Activated naive CD8-positive, alpha-beta T cell treated with anti-CD3 and anti-CD28 coated beads, Interleukin-2, amount 10 ng/mL, durations not matched to agents 7 days and 5 days (primary cell): ENCODE measurements around the gene JARID2. TPM values are rescaled to one million over a fixed set of nuclear protein-coding genes. Genes with fewer than 3 reads are reported as not detected.

Source experiments
- ATAC-seq: fragments of 150-1000 bp; cut with Tn5 transposase; one replicate; pipeline ENCODE4 v1.10.0; 2021; ENCODE audit warnings: low read depth, moderate library complexity
- POLR2A ChIA-PET: fragments of 350-600 bp; sonication (Branson Sonifier 250); formaldehyde crosslinking; loops from one replicate; lab custom pipeline; 2021; ENCODE audit warnings: antibody characterized with exemption; lab: Charles Lee
- DNase-seq: peaks from one replicate; pipeline ENCODE4 v3.0.0; 2021
- H3K27ac Mint-ChIP-seq: one replicate; pipeline ENCODE4 v1.8.0; 2022; ENCODE audit warnings: mild to moderate bottlenecking, mixed read lengths
- H3K27me3 Mint-ChIP-seq: one replicate; pipeline ENCODE4 v1.8.0; 2022; ENCODE audit warnings: mild to moderate bottlenecking, moderate library complexity, mixed read lengths
- H3K36me3 Mint-ChIP-seq: one replicate; pipeline ENCODE4 v1.8.0; 2021; ENCODE audit warnings: mild to moderate bottlenecking, mixed read lengths
- H3K4me1 Mint-ChIP-seq: one replicate; pipeline ENCODE4 v1.8.0; 2021; ENCODE audit warnings: mixed read lengths
- H3K4me3 Mint-ChIP-seq: one replicate; pipeline ENCODE4 v1.8.0; 2022; ENCODE audit warnings: mild to moderate bottlenecking, moderate library complexity, mixed read lengths
- H3K9me3 Mint-ChIP-seq: one replicate; pipeline ENCODE4 v1.8.0; 2021; ENCODE audit warnings: mixed read lengths
- total RNA-seq, 2 experiments: library from RNA; stranded (reverse); gene quantifications; one replicate each; pipeline ENCODE4 v1.2.3, GENCODE V29; 2021

JARID2 gene
- total RNA-seq, 2 experiments from 2014 or later, result 30.0 to 31.5 TPM

GRCh38 chr6:15498640-15499039 is 252.8 kb downstream of the JARID2 start:
- peaks cover 2% of the 10 kb centered on the region for H3K4me1 Mint-ChIP-seq
- no peak for DNase-seq
- H3K9me3 Mint-ChIP-seq, result no peaks in the 10 kb centered on the region
- POLR2A ChIA-PET, result no interaction called here
- no peaks in the 10 kb centered on the region for H3K27me3 Mint-ChIP-seq
- H3K36me3 Mint-ChIP-seq, result peaks cover 11% of the 10 kb centered on the region
- no peak overlapping the region for H3K27ac Mint-ChIP-seq
- H3K4me3 Mint-ChIP-seq, result no peak overlapping the region
- ATAC-seq, result no peak

GRCh38 chr6:15499125-15499524 is 253.3 kb downstream of the JARID2 start:
- Mint-ChIP-seq H3K4me1 (peaks cover 2% of the 10 kb centered on the region), H3K36me3 (peaks cover 11% of the 10 kb centered on the region), H3K4me3 (no peak overlapping the region), H3K27ac (no peak overlapping the region), H3K9me3 (no peaks in the 10 kb centered on the region), H3K27me3 (no peaks in the 10 kb centered on the region)
- ATAC-seq, result no peak
- DNase-seq, result no peak
- POLR2A ChIA-PET, result no interaction called here

GRCh38 chr6:15499591-15499990 is 253.7 kb downstream of the JARID2 start:
- POLR2A ChIA-PET, result no interaction called here
- no peaks in the 10 kb centered on the region for H3K27me3 Mint-ChIP-seq
- peaks cover 2% of the 10 kb centered on the region for H3K4me1 Mint-ChIP-seq
- H3K9me3 Mint-ChIP-seq, result no peaks in the 10 kb centered on the region
- ATAC-seq, result no peak
- no peak overlapping the region for H3K27ac Mint-ChIP-seq
- no peak for DNase-seq
- no peak overlapping the region for H3K4me3 Mint-ChIP-seq
- H3K36me3 Mint-ChIP-seq, result peaks cover 11% of the 10 kb centered on the region

- Mint-ChIP-seq H3K9me3 (no peaks in the 10 kb centered on the region), H3K4me3 (no peak overlapping the region), H3K27ac (peak overlapping the region; percentile 33), H3K36me3 (peaks cover 11% of the 10 kb centered on the region), H3K27me3 (no peaks in the 10 kb centered on the region), H3K4me1 (peaks cover 2% of the 10 kb centered on the region)
- POLR2A ChIA-PET, result no interaction called here
- ATAC-seq (no peak), DNase-seq (no peak)
Observed at GRCh38 chr6:15500078-15500740, 254.3 kb downstream of the JARID2 start.

GRCh38 chr6:15500901-15501825 is 255.3 kb downstream of the JARID2 start:
- Mint-ChIP-seq H3K27ac (peak overlapping the region; percentile 57), H3K4me1 (peaks cover 2% of the 10 kb centered on the region), H3K9me3 (no peaks in the 10 kb centered on the region), H3K4me3 (no peak overlapping the region), H3K27me3 (no peaks in the 10 kb centered on the region), H3K36me3 (peaks cover 7% of the 10 kb centered on the region)
- DNase-seq, result no peak
- no peak for ATAC-seq
- POLR2A ChIA-PET, result no interaction called here

GRCh38 chr6:15501826-15502445 is 256.1 kb downstream of the JARID2 start:
- no peaks in the 10 kb centered on the region for H3K9me3 Mint-ChIP-seq
- no peaks in the 10 kb centered on the region for H3K27me3 Mint-ChIP-seq
- H3K36me3 Mint-ChIP-seq, result peaks cover 7% of the 10 kb centered on the region
- POLR2A ChIA-PET, result no interaction called here
- DNase-seq (no peak), ATAC-seq (no peak)
- no peak overlapping the region for H3K4me3 Mint-ChIP-seq
- peaks cover 2% of the 10 kb centered on the region for H3K4me1 Mint-ChIP-seq
- H3K27ac Mint-ChIP-seq, result no peak overlapping the region

GRCh38 chr6:15502446-15503345 is 256.8 kb downstream of the JARID2 start:
- H3K9me3 Mint-ChIP-seq, result no peaks in the 10 kb centered on the region
- ATAC-seq, result no peak
- no peak overlapping the region for H3K27ac Mint-ChIP-seq
- no peak for DNase-seq
- no peak overlapping the region for H3K4me3 Mint-ChIP-seq
- POLR2A ChIA-PET, result no interaction called here
- H3K27me3 Mint-ChIP-seq, result no peaks in the 10 kb centered on the region
- peaks cover 10% of the 10 kb centered on the region for H3K36me3 Mint-ChIP-seq
- H3K4me1 Mint-ChIP-seq, result peaks cover 2% of the 10 kb centered on the region

- POLR2A ChIA-PET, result no interaction called here
- no peak overlapping the region for H3K27ac Mint-ChIP-seq
- peaks cover under 1% of the 10 kb centered on the region for H3K4me1 Mint-ChIP-seq
- peaks cover 8% of the 10 kb centered on the region for H3K36me3 Mint-ChIP-seq
- H3K4me3 Mint-ChIP-seq, result no peak overlapping the region
- H3K27me3 Mint-ChIP-seq, result no peaks in the 10 kb centered on the region
- ATAC-seq (no peak), DNase-seq (no peak)
- no peaks in the 10 kb centered on the region for H3K9me3 Mint-ChIP-seq
Observed at GRCh38 chr6:15503346-15503680, 257.4 kb downstream of the JARID2 start.

- Mint-ChIP-seq H3K9me3 (no peaks in the 10 kb centered on the region), H3K36me3 (peaks cover 8% of the 10 kb centered on the region), H3K27ac (no peak overlapping the region), H3K4me1 (no peaks in the 10 kb centered on the region), H3K27me3 (no peaks in the 10 kb centered on the region), H3K4me3 (no peak overlapping the region)
- no peak for DNase-seq
- no peak for ATAC-seq
- POLR2A ChIA-PET, result no interaction called here
Observed at GRCh38 chr6:15504040-15504495, 258.2 kb downstream of the JARID2 start.

- no peaks in the 10 kb centered on the region for H3K4me1 Mint-ChIP-seq
- no peaks in the 10 kb centered on the region for H3K27me3 Mint-ChIP-seq
- no peak overlapping the region for H3K4me3 Mint-ChIP-seq
- no peaks in the 10 kb centered on the region for H3K9me3 Mint-ChIP-seq
- POLR2A ChIA-PET, result no interaction called here
- peak overlapping the region; percentile 5 for H3K27ac Mint-ChIP-seq
- DNase-seq, result peak; percentile 6
- peaks cover 8% of the 10 kb centered on the region for H3K36me3 Mint-ChIP-seq
- ATAC-seq, result no peak
Observed at GRCh38 chr6:15504581-15505350, 258.9 kb downstream of the JARID2 start.

GRCh38 chr6:15505463-15505918 is 259.6 kb downstream of the JARID2 start:
- no peaks in the 10 kb centered on the region for H3K27me3 Mint-ChIP-seq
- no peak for ATAC-seq
- H3K9me3 Mint-ChIP-seq, result no peaks in the 10 kb centered on the region
- no peak overlapping the region for H3K4me3 Mint-ChIP-seq
- H3K4me1 Mint-ChIP-seq, result no peaks in the 10 kb centered on the region
- POLR2A ChIA-PET, result no interaction called here
- no peak overlapping the region for H3K27ac Mint-ChIP-seq
- H3K36me3 Mint-ChIP-seq, result peaks cover 6% of the 10 kb centered on the region
- peak; percentile 4 for DNase-seq

GRCh38 chr6:15506066-15506465 is 260.2 kb downstream of the JARID2 start:
- DNase-seq (peak; percentile 2), ATAC-seq (no peak)
- POLR2A ChIA-PET, result no interaction called here
- no peak overlapping the region for H3K4me3 Mint-ChIP-seq
- H3K9me3 Mint-ChIP-seq, result no peaks in the 10 kb centered on the region
- peaks cover 6% of the 10 kb centered on the region for H3K36me3 Mint-ChIP-seq
- no peak overlapping the region for H3K27ac Mint-ChIP-seq
- H3K4me1 Mint-ChIP-seq, result no peaks in the 10 kb centered on the region
- H3K27me3 Mint-ChIP-seq, result no peaks in the 10 kb centered on the region
